Measurements from ENCODE around the gene ADCY5. TPM values are rescaled to one million over a fixed set of nuclear protein-coding genes. Genes with fewer than 3 reads are reported as not detected.

ADCY5 gene
- total RNA-seq, 4 donors from 2014 or later: 119 to 251 (median 185) TPM

DNA sequence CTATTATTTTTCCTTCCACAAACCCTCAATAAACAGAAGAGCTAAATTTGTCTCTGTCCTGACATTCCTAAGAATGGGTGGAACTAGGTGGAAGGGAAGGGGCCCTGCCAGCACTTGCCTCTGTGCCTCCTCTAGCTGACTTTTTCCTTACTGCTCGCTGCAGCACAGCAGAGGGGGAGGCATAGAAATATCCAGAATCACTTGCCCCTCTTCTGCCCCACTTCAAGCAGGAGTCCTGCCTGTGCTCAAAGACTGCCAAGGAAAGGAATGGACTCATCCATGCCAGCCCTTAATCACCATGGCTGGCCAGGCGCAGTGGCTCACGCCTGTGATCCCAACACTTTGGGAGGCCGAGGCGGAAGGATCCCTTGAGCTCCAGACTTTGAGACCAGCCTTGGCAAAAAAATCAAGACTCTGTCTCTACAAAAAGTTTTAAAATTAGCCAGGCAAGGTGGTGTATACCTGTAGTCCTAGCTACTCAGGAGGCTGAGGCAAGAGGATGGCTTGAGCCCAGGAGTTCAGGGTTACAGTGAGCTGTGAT lies 51.8 kb downstream of the ADCY5 start:
- H3K36me3 ChIP-seq: no peaks in the 10 kb centered on the region
- H3K4me1 ChIP-seq: peaks cover 24 to 97% (median 26%) of the 10 kb centered on the region in 3 donors
- TF ChIP-seq POLR2A (IDR thresholded peaks at IDR 0.05) (no peak), EP300 (IDR thresholded peaks at IDR 0.05) (no peak), POLR2AphosphoS5 (IDR thresholded peaks at IDR 0.05) (peak; percentile 48)
- TF ChIP-seq, protein P1, sequence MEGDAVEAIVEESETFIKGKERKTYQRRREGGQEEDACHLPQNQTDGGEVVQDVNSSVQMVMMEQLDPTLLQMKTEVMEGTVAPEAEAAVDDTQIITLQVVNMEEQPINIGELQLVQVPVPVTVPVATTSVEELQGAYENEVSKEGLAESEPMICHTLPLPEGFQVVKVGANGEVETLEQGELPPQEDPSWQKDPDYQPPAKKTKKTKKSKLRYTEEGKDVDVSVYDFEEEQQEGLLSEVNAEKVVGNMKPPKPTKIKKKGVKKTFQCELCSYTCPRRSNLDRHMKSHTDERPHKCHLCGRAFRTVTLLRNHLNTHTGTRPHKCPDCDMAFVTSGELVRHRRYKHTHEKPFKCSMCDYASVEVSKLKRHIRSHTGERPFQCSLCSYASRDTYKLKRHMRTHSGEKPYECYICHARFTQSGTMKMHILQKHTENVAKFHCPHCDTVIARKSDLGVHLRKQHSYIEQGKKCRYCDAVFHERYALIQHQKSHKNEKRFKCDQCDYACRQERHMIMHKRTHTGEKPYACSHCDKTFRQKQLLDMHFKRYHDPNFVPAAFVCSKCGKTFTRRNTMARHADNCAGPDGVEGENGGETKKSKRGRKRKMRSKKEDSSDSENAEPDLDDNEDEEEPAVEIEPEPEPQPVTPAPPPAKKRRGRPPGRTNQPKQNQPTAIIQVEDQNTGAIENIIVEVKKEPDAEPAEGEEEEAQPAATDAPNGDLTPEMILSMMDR (IDR thresholded peaks at IDR 0.05): peak in 1 of 4 experiments; percentile 3
- ATAC-seq: peak; percentile 32
- no peak overlapping the region for H3K4me3 ChIP-seq
- peak overlapping the region; percentile 89 to 99 (median 92) for H3K27ac ChIP-seq
- H3K9me3 ChIP-seq: no peaks in the 10 kb centered on the region
- WGBS, 2 donors (ENCODE audit: low coverage in 1 of 2): 60% methylated on average over 1 of the region's 5 CpGs; no CpG with 5 or more reads in 1 of the 2 donors
- no peaks in the 10 kb centered on the region for H3K27me3 ChIP-seq

DNA sequence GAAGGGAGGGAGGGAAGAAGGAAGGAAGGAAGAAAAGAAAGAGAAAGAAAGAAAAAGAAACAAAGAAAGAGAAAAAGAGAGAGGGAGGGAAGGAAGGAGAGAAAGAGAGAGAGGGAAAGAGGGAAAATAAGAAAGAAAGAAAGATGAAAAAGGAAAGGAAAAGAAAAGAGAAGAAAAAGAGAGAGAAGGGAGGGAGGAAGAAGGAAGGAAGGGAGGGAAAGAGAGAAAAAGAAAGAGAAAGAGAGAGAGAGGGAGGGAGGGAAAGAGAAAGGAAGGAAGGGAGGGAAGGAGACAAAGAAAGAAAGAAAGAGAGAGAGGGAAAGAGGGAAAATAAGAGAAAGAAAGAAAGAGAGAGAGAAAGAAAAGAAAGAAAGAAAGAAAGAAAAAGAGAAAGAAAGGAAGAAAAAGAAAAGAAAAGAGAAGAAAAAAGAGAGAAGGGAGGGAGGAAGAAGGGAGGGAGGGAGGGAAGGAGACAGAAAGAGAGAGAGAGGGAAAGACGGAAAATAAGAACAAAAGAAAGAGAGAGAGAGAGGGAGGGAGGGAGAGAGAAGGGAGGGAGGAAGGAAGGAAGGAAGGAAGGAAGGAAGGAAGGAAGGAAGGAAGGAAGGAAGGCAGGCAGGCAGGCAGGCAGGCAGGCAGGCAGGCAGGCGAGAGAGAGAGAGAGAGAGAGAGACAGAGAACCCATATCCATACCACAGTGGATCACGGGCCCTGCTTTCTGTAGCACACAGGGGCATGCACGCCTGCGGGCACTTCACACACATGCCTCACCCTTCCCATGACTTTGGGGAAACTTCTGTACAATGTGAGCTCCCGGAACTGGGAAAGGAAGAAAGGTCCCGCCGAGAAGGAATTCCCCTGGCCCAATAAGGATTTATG lies 52.5 kb downstream of the ADCY5 start:
- H3K4me1 ChIP-seq: peaks cover 21 to 97% (median 27%) of the 10 kb centered on the region in 3 donors
- no peaks in the 10 kb centered on the region for H3K27me3 ChIP-seq
- H3K4me3 ChIP-seq: no peak overlapping the region
- peak; percentile 63 for ATAC-seq
- TF ChIP-seq, protein P1 (IDR thresholded peaks at IDR 0.05): no peak
- no peak for TF ChIP-seq EP300 (IDR thresholded peaks at IDR 0.05)
- no peak for TF ChIP-seq POLR2A (IDR thresholded peaks at IDR 0.05)
- TF ChIP-seq POLR2AphosphoS5 (IDR thresholded peaks at IDR 0.05): no peak
- peak overlapping the region; percentile 89 to 99 (median 92) for H3K27ac ChIP-seq
- WGBS, 2 donors (ENCODE audit: low coverage in 1 of 2): 0 to 32% methylated on average over 3 to 8 of the region's 8 CpGs
- H3K36me3 ChIP-seq: no peaks in the 10 kb centered on the region
- H3K9me3 ChIP-seq: no peaks in the 10 kb centered on the region

DNA sequence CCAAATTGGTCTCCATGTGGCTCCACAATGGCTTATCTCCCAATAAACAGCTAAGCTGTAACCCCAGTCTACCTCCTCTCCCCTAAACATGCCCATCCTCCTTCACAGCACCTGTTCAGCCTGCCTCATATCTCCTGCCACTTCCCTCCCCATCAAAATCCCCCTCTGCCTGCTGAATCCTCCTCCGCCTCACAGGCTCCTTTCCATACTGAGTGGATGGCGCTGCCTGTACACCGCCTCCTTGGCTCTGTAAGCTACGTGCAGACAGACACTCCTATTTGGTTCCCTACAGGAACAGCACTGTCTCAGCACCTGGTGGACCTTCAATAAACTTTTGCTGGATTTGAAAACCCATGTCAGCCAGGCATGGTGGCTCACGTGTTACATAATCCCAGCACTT lies 53.7 kb downstream of the ADCY5 start:
- Histone ChIP-seq H3K36me3 (no peaks in the 10 kb centered on the region), H3K4me1 (peaks cover 23 to 97% (median 28%) of the 10 kb centered on the region in 3 donors), H3K4me3 (no peak overlapping the region), H3K9me3 (no peaks in the 10 kb centered on the region), H3K27me3 (no peaks in the 10 kb centered on the region), H3K27ac (peak overlapping the region; percentile 92 to 99 (median 92))
- ATAC-seq: no peak
- WGBS, 2 donors (ENCODE audit: low coverage in 1 of 2): 72% methylated on average over 2 of the region's 5 CpGs; no CpG with 5 or more reads in 1 of the 2 donors
- TF ChIP-seq, protein P1 (IDR thresholded peaks at IDR 0.05): no peak
- TF ChIP-seq POLR2AphosphoS5 (IDR thresholded peaks at IDR 0.05) (no peak), EP300 (IDR thresholded peaks at IDR 0.05) (no peak), POLR2A (IDR thresholded peaks at IDR 0.05) (no peak)

DNA sequence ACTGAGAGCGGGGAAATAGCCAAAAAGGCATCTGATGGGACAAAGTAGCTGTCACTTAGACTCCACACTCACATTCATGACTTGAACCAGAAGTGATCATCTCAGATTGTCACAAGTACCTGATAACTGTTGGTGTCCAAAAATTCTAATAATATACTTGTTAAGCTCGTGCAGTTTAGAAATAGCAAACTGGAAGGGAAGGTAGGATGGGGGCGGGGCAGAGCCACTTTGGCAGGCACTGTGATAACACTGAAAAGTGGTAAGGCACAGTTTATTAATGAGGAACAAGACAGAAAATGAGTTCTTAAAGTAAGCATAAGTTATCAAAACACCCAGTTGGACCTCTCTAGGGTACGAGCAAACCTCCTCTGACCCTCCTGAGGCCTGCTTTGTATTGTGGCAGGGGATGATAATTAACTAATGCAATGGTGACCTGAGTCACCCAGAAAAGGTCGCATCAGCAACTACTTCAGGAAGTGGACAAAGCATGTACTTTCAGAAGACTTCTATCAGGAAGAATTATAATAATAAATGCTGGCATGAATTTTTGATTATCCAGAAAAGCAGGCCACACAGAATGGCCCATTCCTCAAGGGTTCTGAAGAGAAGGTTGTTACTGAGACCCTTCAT lies 54.4 kb downstream of the ADCY5 start:
- Histone ChIP-seq H3K9me3 (no peaks in the 10 kb centered on the region), H3K27me3 (no peaks in the 10 kb centered on the region), H3K4me3 (no peak overlapping the region), H3K4me1 (peaks cover 23 to 97% (median 32%) of the 10 kb centered on the region in 3 donors), H3K27ac (peak overlapping the region; percentile 92 to 99 (median 92)), H3K36me3 (no peaks in the 10 kb centered on the region)
- no peak for TF ChIP-seq POLR2AphosphoS5 (IDR thresholded peaks at IDR 0.05)
- no peak for TF ChIP-seq POLR2A (IDR thresholded peaks at IDR 0.05)
- TF ChIP-seq, protein P1 (IDR thresholded peaks at IDR 0.05): no peak
- ATAC-seq: no peak
- 31 to 64% methylated on average over 5 of the region's 5 CpGs for WGBS, 2 donors (ENCODE audit: low coverage in 1 of 2)
